ENCODE results near the gene CCDC127. TPM values are rescaled to one million over a fixed set of nuclear protein-coding genes. Genes with fewer than 3 reads are reported as not detected.
"Not testable (repeated sequence)": the region's sequence is repeated elsewhere in the genome, so short reads cannot be mapped to it uniquely, and the experiment has no call there.

The CCDC127 gene
- total RNA-seq, 1 donor from 2014 or later: 7.0 TPM

DNA sequence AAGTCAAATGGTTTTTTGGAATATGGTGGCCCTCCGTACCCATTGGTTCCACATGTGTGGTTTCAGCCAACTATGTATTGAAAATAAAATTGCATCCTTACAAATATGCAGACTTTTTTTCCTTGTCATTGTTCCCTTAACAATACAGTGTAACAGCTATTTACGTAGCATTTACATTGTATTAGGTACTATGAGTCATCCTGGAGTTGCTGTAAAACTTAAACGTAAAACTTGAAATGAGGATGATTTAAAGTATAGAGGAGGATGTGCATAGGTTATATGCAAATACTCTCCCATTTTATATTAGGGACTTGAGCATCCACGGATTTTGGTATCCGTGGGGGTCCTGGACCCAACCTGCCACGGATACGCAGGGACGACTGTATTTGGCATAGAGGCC, 16.5 kb upstream of the CCDC127 start:
- DNase-seq (ENCODE audit: low spot score): no peak

DNA sequence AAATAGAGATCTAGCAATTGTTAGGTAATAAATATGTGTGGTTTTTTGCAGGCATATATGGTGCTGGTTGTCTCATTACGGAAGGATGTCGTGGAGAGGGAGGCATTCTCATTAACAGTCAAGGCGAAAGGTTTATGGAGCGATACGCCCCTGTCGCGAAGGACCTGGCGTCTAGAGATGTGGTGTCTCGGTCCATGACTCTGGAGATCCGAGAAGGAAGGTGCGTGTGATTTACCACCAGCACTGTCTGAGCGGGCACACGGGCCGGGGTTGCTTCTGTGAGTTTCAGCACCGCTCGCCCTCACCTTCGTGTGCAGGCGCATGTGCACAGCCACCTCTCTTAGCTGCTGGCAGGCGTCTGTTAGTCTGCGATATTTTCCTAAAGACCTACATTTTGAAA, 15.5 kb upstream of the CCDC127 start:
- DNase-seq (ENCODE audit: low spot score): not testable (repeated sequence)

DNA sequence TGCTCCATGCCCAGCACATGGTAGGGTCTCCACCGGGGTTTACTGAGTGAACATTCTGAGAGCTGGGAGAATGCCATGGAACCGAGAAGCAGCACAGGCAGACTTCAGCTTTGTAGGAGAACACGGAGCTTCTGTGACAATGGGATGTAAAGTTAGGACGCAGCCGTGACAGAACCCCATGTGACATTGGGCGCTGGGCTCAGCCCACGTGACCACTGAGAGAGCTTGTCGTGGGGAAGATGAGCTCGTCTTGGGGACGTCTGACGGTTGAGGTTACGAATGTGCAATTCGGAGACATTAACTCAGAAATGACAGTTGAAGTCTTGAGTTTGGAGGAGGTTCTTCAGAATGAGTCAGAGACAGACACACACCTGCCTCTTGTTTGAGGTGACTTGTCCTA, 13.7 kb upstream of the CCDC127 start:
- DNase-seq (ENCODE audit: low spot score): no peak

DNA sequence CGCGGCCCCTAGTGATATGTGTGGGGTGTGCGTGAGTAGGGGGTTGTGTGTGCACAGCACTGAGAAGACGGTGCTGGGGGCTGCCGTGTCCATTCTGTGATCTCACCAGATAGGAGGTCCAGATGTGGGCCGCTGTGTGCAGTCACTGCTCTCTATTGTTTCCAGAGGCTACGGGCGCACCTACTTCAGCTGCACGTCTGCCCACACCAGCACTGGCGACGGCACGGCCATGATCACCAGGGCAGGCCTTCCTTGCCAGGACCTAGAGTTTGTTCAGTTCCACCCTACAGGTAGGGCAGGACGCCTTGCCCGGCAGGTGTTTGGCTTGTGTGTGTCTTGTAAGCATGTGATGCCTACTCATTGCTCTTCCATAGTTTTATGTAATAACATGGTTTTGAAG, 12.8 kb upstream of the CCDC127 start:
- DNase-seq (ENCODE audit: low spot score): no peak

DNA sequence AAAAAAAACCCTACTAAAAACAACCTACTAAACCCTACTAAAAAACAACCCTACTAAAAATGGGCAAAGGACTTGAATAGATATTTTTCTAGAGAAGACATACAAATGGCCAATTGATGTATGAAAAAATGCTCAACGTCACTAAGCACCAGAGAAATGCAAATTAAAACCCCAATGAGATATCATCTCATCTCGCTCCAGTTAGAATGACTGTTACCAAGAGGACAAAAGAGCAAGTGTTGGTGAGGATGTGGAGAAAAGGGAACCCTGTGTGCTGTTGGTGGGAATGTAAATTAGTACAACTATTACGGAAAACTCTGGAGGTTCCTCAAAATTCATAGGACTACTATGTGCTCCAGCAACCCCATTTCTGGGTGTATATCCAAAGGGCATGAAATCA, 10.9 kb upstream of the CCDC127 start:
- DNase-seq (ENCODE audit: low spot score): no peak

DNA sequence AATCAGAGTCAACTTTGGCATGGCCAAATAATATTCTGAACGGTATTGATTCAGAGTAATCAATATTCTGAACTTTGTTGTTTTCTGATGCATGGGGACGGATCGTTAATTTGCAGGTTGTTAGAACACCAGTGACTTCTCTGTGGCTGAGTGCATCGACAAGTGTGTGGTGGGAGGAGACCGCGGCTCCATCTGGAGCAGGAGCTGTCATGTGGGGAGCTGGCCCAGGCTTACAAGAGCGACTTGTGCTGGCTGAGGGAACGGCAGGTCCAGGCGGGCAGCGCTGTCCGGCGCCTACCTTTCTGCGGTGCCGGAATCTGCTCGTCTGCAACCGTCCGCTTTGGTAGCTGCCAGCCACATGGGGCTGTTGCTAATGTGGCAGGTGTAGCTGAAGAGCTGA, 9.4 kb upstream of the CCDC127 start:
- DNase-seq (ENCODE audit: low spot score): not testable (repeated sequence)

DNA sequence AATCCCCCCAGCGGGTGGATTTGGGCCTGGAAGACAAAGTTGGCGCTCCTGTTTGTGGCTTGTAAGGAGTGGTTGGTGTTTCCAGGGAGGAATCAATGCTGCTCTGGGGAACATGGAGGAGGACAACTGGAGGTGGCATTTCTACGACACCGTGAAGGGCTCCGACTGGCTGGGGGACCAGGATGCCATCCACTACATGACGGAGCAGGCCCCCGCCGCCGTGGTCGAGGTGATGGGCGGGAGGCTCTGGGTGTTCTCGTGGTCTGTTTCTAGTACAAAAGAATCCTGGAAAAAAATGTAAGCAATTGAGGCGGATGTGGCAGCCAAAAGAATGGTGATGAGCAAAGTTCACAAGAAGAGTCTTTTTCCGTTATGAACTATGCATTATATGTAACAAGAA, 7.4 kb upstream of the CCDC127 start:
- no peak for DNase-seq (ENCODE audit: low spot score)

DNA sequence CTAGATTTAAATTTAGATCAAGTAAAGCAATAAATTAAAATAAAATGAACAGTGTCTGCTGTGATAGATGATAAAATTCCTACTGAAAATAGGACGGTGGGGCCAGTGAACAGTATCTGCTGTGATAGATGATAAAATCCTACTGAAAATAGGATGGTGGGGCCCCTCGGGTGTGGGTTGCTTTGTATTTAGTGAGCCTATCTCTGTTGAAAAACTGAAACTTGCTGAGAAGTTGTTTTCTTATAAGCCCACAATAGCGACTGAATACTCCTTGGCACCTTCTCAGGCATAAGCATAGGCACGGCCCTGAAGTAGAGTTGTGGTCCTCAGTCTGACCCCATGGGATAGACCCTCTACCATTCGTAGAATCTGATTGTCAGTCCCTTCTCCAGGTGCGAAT, 5.8 kb upstream of the CCDC127 start:
- no peak for DNase-seq (ENCODE audit: low spot score)

DNA sequence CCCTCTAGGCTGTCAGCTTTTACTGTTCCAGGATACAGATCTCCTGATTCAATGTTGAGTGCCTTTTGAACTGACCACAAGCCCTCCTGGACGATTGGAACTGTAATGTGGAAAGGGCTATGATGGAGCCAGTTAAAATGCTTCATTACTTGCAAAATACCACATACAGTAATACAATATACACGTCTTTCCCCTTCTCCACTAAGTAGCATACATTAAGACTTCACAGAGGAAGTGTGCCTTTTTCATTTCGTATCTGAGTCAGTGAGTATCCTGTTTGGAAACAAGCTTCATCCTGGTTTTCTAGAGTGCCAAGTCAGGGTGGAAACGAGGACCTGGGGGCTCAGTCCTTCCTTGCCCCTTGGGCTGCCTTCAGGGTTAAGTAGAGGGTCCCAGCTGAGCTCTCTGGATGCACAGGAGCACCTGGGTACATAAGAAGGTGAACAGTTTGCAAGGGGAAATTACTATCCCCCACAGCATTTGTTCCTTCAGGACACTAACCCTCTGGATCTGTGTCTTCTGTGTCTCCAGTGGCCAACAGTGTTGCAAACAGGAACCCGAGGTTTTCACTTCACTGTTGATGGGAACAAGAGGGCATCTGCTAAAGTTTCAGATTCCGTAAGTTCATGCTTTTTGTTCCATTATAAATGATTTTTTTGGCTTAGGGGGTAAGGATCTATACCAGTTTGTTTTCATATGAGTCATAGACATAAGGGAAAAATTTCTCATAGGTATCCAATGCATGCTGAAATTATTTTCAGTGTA, 5.2 kb upstream of the CCDC127 start:
- not testable (repeated sequence) for DNase-seq (ENCODE audit: low spot score)

DNA sequence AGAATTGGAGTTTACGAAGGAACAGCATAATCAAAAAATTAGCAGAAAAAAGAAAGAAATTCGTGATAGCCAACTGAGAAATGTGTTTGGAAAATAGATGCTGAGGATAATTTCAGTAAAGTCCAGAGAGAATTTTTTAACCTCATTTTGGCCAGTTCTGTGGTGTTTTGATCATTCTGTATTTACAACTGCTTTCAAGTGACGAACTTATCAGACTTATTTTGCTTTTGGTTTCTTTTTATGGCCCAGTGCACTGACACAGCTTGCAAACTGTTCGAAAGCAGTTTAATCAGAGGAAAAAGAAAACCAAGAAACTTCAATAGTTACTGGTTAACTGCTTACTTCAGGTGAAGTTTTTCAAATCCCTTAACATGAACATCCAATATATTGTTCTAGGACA, 2.0 kb upstream of the CCDC127 start:
- DNase-seq (ENCODE audit: low spot score): no peak

DNA sequence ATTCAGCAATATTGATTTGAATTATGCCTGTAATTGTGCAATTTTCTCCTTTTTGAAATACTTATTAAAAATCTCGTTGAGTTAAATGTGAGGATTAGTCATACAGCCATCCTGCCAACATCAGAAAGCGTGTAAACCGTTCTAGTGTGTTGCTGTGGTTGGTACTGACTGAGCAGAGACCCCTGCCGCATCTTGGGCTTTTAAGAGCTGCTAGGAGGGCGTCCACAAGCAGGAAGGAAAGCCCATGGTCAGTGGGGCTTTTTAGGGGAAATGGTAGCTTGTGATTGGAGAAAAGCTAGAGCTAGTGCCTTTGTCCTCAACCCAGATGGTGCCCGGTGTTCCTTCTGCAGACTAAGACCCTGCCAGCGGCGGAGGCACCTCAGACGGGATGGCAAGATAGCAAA, 1.5 kb upstream of the CCDC127 start:
- DNase-seq (ENCODE audit: low spot score): no peak

DNA sequence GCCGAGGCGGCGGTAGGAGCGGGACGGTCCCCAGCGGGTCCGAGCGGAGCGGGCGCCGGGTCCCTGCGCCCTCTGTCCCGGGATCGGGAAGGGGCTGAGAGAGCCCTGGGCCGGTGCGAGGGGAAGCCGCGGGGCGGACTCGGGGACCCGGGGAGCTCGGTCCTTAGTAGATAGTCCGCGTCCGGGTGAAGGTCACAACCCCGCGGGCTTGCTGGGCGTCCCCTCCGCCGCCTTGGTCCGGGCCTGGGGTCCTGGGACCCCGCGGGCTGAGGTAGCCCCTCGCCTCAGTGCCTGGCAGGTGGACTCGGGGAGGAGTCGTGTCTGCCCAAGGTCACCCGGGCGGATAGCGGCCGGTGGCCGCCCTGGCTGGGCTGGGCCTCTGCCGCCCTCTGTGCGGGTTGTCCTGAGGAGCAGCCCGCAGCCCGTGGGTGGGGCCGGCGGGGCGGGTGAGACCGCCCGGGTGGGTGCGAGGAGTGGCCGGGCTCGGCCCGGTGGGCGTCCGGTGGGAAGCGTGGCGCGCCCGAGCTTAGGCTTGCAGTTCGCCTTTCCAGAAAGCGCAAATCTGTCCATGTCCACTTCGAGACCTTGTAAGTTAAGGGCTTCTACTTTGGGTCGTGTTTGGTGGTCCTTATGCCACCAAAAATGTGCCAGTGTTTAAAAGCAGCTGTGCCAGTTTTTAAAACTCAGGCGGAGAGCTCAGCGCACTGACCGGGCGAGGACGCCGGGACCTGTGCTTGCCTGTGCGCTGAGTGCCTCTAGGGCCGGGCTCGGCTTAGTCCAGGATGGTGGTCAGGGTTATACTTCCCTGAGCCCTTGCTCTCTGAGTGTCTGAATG, 721 bp upstream of the CCDC127 start:
- no peak for DNase-seq (ENCODE audit: low spot score)

DNA sequence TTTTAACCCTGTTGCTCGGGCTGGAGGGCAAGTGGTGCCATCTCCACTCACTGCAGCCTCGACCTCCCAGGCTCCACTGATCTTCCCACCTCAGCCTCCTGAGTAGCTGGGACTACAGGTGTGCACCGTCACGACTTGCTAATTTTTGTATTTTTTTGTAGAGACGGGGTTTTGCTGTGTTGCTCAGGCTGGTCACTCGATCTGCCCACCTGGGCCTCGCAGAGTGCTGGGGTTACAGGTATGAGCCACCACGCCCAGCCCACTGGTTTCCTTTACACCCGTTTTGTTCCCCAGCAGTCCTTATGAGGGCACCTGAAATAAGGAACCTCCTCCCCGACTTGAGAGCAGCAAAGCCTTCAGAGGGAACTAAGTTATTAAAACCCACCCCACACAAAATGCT, 1.9 kb downstream of the CCDC127 start:
- not testable (repeated sequence) for DNase-seq (ENCODE audit: low spot score)

DNA sequence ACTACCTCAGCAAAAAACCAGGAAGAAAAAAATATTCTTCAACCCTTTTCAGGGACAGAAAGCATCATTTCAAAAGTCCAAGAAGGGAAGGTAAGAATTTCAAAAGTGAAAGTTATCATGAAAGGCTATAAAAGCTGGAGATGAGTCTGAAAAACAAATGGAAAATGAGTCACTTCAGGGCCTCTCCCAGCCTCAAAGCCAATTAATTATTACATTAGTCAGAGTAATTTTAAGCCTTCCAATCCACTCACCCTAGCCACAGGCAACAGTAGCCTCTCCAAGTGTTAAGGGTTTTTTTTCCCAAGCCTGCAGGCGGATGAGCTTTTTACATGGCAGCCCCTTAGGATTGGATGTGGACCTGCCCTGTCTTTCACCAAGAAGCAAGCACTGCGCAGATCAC, 2.7 kb downstream of the CCDC127 start:
- DNase-seq (ENCODE audit: low spot score): not testable (repeated sequence)

DNA sequence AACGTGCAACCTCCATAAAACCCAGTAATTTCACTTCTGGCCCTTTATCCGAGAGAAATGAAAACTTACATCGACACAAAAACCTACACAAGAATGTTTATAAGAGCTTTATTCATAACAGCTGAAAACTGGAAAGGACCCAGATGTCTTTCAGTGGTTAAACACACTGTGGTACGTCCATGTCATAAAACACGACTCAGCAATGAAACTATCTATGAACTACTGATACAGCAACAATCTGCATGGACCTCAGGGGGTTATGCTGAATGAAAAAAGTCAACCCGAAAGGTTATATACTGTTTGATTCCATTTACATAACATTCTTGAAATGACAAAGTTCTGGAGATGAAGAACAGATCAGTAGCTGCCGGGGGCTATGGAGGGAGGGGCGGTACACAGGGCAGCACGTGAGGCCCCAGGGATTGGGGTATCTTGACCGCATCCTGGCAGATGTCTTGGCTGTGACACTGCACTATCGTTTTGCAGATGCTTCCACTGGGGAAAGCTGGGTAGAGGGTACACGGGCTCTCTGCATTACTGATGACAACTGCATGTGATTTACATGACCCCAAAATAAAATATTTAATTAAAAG, 4.1 kb downstream of the CCDC127 start:
- DNase-seq (ENCODE audit: low spot score): no peak

DNA sequence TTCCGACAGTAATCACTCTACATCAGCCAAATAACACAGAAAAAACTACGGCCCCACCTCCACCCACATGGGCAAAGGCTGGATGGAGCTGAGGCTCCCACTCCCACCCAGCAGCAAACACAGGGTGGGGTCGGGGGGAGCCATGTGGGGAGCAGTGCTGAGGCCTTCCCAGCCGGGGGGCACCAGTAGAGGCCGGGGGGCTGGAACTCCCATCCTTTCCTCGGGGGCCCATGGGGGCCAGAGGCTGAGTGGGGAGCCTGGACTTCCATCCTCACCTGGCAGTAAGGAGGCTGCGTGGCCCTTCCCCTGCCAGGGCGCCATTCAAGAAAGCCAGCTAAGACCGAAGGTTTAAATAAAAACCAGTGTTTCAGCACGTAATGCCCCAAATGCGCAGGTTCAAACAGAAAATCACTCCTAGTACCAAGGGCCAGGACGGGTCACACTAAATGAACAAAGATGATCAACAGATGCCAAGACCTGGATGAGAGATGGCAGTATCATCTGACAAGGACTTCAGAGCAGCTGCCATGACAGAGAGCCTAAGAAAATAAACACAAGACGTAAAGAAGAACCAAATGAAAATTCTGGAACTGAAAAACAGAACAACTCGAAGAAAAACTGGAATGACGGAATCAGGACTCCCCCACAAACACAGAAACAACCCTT, 9.4 kb downstream of the CCDC127 start:
- no peak for DNase-seq (ENCODE audit: low spot score)

DNA sequence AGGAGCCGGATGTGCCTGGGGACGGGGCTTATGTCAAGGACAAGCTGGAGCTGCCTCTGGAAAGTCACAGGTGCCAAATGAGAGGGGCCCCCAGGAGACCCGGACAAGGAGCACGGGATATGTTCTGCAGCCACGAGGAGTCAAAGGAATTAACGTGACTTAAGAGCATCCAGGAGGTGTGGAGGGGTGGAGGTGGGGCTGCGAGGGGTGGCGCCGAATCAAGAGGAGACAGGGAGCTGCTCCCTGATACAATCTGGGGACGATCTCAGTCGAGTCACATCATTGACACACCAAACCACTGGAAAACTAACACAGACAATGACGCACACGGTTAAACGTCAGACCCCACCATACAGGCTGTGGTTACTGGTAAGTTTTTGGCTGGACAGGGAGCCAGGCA, 10.4 kb downstream of the CCDC127 start:
- no peak for DNase-seq (ENCODE audit: low spot score)

DNA sequence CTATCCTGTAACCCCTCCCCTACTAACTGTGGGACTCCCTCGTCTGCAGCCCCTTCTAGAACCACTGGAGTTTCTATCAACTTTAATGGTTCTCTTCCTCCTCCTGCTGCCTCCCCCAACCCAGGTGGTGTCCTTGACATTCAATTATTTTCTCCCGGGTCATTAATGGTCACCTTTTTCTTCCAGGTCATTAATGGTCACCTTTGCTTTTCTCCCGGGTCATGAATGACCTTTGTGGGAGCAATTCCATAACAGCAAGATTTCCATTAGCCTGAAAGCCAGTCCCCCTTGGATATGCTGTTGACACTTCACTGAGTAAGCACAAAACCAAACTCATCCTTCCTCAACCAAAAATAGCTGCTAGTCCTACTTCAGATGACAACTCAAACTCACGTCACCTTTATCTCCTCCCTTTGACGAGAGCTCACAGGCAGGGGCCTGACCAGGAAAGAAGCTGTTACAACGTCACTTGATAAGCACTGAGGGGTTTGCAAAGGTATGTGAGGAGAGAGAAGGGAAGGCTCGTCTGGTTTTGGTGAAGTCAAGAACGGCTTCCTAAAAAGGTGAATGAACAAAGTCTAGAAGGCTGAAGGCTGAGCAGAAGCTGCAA, 10.9 kb downstream of the CCDC127 start:
- DNase-seq (ENCODE audit: low spot score): no peak

DNA sequence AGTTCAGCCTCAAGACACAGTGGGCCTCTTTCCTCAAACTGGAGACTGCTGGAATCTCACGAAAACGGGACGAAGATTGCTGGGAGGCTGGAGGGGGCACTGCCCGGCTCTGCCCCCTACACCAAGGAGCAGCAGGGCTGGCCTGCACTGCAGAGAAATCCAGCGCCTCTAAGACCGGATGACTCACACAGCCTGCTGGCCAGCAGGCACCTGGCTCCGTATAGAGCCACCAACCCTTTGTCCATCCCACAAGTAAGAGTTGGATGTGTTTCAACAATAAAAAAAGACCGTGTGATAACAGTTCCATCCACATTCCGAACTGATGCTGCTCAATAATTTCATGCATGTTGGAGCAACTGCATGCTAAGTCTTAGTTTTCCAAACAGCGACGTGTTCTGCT, 11.5 kb downstream of the CCDC127 start:
- DNase-seq (ENCODE audit: low spot score): no peak

DNA sequence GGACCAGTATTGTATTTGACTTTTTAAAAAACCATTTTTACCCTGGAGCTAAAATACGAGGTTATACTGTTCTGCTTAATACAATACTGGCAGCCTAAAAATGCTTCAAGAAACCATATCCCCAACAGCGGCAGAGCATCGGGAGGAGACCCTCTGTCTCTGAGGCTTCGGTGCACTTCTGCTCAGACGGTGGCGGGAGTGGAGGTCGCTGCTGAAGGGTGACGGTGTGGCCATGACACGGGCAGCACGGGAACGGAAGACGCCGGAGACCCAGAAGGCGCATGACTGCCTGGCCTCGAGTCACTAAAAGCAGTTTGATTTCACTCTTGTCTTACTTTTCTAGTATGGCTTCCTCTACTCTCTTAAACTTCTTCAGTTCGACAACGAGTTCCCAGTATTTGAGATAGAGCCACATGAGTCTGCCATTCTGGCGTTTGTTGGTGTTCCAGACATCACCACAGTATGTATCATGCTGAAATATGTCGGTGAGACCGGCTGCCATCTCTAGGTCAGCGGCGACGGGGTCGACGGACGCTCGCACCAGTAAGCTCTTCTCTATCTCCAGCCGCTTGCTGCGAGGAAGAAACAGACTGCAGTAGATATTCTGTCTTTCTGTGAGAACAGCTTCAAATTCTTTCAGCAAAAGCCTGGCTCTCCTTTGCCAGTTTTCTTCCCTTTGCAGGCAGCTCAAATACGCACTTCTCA, 12.8 kb downstream of the CCDC127 start:
- DNase-seq (ENCODE audit: low spot score): no peak

DNA sequence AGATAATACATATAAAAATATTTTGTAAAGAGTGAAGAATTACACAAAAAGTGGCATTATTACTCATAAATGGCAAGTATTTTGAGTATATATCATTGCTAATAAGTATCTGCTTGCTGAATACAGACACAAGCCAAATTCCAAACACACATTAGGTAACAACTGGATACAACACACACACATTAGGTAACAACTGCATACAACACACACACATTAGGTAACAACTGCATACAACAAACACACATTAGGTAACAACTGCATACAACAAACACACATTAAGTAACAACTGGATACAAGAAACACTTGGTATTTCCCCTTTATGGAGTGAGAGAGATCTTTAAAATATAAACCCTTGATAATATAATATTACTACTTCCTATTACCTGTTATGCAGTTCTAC, 13.5 kb downstream of the CCDC127 start:
- no peak for DNase-seq (ENCODE audit: low spot score)

Measured in mucosa of gallbladder (tissue), 1 donor.